HG03045 (cell line): ENCODE measurements around the gene MYH6.
"Not testable (repeated sequence)": the region's sequence is repeated elsewhere in the genome, so short reads cannot be mapped to it uniquely, and the experiment has no call there.

Experiments used
- ATAC-seq: cut with Tn5 transposase; IDR thresholded peaks from one replicate; pipeline ENCODE4 v1.9.1; 2021; ENCODE audit warnings: mild to moderate bottlenecking, moderate library complexity; ENCODE audit not compliant: unreplicated experiment

The MYH6 gene

DNA sequence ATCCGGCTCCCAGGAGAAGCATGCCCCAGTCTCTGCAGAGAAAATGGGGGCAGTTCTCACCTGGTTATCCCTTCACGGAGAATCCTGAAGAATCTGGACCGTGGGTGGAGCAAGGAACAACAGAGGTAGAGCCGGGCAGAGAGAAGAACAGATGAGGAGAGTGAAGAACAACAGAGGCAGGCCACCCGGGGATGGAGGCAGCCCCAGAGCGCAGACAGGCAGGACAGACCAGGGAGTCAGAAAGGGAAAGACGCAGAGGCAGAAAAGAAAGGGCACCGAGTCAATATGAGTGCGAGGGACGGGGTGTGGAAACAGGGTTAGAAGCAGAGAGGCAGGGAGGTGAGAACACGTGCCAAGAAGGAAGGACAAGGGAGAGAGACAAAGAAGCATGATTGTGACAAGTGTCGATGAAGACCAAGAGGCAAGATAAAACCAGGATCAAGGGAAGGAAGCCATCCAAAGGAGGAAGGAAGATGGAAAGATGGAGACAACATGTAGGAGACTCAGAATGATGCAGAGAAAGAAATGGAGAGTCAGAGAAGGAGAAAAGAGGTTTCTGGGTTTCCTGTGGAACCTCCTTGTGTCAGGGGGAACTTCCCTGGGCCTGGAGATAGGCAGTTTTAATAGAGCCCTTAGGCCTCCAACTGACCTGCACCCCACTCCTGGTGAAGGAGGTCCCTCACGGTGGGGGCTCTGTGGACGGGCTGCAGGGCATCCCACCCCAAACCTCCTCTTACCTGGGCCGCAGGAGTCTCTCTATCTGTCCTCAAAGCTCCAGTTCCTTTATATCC is at the start of gene MYH6:
Gene MYH6, minus strand, starts transcription at position 758 of the 791 bp plus-strand sequence. CDS start 1,050 bp downstream, outside the sequence.
- no peak for ATAC-seq

DNA sequence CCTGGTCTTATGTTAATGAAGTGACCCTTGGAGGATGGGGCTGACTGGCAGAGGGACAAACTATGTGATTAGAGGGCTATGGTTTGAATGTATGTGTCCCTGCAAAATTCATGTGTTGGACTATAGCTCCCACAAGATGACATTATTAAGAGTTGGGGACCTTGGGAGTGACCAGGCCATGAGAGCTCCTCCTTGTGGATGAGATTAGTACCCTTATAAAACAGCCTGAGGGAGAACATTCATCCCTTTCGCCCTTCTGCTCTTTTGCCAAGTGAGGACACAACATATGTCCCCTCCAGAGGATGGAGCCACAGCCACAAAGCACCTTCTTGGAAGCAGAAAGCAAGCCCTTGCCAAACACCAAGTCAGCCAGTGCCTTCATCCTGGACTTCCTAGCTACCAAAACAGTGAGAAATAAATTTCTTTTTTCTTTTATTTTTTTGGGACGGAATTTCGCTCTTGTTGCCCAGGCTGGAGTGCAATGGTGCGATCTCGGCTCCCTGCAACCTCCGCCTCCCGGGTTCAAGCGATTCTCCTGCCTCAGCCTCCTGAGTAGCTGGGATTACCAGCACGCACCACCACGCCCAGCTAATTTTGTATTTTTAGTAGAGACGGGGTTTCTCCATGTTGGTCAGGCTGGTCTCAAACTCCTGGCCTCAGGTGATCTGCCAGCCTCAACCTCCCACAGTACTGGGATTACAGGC is 49.0 kb upstream of the MYH6 start:
- not testable (repeated sequence) for ATAC-seq

DNA sequence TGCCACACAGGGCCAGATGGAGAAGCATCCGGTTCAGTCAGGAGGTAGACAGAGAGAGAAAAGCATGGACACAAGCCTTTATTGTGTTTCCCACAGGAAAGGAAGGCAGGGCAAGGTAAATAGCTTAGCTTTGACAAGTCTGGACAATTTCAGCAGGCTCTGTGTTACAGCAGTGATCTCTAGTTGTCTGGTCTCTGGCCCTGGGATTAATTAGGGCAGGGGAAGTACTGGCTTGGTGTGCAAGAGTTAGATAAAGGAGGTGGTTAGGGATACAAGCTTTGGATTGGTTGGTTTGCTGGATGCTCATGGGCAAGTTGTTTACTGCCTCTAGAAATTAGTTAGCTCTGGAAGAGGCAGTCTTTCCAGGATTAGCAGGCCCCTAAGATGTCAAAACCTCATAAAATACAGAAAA is 46.4 kb upstream of the MYH6 start:
- ATAC-seq: no peak

DNA sequence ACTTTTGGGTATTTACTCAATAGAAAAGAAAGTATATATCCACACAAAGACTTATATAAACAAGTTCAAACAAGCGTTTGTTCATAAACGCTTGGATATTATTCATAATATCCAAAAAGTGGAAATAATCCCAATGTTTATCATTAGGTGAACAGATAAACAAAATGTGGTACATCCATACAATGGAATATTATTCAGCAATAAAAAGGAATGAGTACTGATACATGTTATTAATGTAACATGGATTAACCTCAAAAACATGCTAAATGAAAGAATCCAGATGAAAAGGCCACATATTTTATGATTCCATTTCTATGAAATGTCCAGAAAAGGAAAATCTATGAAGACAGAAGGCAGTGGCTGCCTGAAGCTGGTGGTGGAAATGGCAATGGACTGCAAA is 44.2 kb upstream of the MYH6 start:
- no peak for ATAC-seq

DNA sequence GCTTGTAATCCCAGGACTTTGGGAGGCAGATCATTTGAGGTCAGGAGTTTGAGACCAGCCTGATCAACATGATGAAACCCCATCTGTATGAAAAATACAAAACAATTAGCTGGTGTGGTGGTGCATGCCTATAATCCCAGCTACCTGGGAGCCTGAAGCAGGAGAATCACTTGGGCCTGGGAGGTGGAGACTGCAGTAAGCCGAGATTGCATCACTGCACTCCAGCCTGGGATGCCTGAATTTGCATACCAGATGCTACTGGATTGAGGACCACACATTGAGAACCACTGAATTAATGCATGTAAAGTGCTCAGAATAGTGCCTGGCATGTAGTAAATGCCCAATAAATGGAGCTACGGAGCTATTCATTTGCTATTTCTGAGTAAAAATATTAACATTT is 42.3 kb upstream of the MYH6 start:
- ATAC-seq: no peak

DNA sequence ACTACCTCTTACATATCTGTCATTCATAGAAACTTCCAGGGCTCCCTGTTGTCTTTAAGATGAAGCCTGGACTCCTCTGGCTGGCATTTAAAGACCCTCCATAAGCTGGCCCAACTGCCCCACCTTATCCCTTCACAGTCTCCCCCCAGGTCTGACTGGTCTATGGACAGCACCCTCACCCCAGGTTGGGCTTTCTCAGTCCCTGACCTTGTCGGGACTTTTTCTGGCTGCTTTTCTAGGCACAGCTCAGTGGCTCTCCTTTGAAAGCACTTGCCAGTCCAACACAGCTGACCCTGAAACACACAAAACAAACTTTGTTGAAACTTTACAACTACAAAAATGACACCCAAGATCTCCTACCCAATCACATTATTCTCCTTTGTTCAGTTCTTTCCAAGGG is 41.2 kb upstream of the MYH6 start:
- no peak for ATAC-seq

DNA sequence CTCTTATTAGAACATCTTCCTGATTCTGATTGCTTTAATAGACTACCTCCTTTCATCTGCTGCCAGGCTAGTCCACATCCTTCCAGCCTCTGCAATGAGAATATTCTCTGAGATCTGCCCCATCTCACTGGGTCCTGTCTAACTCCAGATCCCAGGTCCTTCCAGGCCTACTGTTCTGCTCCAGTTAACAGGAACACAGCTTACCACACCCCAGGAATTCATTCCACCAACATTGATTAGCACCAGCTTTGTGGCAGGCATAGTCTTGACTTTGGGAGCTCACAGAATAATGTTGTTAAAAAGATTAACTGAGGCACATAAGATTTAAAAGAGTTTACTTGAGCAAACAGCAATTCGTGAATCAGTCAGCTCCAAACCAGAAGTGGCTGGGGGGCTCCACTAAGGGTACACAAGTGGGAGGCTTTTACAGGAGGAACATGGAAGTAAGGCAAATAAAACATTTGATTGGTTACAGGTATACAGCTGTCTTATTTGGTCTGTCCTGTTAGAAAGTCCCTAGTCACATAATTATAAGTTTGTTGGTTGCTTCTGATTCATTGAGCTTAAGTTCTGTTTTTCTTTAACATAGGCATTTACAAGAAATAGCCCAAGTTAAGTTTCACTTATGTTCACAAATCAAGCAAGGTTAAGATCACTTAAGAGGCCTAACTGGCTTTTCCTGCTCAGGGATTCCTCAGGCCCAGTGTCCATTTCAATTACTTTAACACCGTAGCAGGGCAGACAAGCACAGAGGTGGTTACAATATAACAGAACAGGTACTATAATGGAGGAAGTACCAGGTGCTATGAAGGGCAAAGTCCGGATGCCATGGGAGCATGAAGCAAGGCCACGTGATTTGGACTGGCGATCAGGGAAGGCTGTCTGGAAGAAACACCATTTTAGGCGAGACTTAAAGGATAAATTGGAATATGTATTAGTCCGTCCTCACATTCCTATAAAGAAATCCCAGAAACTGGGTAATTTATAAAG is 39.6 kb upstream of the MYH6 start:
- no peak for ATAC-seq

DNA sequence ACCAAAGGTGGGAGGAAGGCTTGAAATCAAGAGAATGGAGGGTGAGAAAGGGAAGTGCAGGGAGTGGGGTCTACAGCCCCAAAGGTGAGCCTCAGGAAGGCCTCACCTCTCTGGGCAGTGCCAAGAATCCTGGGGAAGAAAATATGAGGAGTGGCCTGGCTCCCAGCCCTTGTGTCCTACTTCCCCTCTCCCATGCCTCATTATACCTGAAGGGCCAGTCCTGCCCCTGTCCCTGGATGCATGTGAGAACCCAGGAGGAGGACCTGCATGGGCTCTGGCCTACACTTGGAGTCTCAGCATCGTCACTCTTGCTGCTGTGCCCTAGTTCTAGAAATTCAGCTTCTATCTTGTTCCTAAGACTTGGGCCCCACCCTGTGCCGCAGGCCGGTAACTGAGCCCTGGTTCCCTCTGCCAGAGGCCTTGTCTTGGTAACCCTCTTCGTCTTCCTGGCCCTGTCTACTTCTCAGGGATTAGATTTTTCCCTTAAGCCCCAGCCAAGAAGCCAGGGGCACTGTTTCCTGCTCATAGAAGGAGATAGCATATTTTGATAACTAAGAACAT is 38.3 kb upstream of the MYH6 start:
- ATAC-seq: no peak

DNA sequence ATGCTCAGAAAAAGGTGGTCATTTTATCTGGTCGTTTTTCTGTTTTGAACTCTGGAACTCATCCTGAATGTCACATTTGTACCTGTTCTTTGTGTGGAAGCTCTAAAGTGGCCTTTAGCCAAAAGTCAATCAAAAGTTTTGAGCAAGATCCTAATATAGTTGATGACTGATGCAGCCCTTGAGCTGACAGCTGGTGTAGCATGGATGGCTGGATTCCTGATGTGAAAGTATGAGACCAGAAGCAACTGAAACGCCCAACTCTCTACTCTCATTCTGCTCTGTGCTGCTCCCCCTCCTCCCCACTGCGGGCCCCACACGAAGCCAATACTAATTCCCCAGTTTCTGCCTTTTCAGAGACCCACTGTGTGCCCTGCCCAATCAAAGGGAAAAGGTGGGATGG is 37.7 kb upstream of the MYH6 start:
- ATAC-seq: no peak

DNA sequence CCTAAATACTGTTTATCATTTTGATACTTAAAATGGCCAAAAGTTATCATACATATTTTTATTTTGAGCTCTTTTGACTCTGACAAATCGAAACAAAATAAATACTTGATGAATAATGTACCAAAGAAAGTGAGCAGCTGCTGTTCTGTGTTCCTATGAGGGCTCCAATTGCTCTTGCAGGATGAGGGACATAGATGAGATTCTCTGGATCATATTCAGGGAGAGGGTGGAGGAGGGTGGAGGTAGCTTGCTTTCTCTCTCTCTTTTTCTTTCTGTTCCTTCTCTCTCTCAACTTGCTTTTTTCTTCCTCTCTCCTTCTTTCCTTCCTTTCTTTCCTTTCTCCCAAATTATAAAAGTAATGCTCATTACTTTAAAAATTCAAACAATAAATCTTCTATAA is 36.2 kb upstream of the MYH6 start:
- no peak for ATAC-seq

DNA sequence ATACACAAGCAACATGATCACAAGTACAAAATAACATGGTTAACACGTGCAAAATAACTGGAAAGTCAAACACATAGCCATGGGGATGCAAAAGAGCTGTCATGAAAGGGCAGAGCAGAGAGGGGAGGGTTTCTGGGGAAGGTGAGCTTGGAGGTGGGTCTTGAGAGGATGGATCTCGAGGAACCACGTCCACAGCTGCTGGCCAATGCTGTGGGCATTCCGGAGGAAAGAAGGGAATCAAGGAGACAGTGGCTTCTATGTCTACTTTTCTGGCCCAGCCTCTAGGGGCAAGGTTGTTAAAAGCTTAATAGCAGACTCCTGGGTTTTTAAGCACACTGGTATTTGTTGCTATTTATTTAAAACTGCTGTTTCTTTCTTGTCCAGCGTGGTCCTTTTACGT is 35.8 kb upstream of the MYH6 start:
- ATAC-seq: no peak

DNA sequence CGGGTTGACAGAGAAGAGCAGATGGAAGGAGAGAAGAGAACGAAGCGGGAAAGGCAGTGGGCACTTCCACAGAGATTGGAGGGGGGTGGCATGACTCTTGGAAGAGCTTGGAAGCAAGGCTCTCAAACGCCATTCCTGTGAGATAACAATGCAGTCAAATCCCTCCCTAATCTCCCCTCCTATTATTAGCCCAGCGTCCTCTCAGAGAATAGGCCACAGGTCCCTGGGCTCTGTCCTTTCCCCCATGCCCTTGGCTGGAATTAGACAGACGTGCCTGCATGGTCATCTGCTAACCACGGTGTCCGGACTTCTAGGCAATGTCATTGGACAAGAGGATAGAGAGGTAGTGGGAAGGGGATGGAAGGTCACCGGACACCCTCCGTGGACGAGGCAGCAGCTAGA is 35.3 kb upstream of the MYH6 start:
- ATAC-seq: no peak

DNA sequence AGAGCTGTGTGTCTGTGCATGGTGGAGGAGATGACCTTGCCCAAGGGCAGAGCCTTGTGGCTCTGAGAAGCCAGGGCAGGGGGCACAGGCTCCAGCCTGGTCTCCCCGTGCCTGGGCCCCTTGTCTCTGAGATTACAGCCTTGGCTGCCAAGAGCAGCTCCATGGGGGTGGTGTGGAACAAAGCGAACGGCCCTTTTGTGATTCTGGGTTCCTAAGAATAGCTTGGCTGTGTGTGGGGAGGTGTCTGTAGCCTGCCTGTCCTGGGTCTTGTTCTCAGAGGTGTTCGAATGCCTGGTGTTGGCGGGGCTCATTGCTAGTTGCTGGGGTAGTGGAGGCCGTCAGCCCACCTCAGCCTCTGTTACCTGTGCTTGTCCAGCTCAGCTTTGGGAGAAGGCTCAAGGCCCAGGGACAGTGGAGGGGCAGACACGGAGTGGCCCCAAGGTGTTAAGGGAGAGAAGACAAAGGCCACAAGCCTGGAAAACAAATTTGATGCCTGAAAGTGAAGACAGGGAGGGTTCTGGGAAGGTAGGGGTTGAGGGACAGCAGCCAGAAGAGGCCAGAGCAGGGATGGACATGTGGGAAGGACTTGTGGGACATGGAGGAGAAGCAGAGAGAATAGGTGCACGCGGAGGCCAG is 34.8 kb upstream of the MYH6 start:
- ATAC-seq: no peak

DNA sequence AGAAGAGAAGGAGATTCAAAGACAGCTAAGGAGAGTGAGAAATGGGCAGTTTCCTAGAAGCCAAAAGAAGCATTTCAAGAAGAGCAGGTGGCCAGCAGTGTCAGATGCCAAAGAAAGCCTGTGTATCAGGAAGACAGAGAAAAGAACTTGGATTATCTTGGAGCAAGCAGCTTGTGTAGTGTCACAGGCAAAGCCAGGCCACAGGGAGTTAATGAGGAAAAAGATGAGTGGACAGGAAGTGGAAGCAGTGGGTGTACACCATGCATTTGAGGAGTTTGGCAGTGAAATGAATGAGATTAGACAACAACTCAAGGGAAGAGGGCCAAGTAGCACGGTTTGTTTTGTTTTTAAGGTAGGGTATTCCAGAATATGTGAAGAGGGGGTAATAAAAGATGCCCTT is 33.0 kb upstream of the MYH6 start:
- ATAC-seq: no peak

DNA sequence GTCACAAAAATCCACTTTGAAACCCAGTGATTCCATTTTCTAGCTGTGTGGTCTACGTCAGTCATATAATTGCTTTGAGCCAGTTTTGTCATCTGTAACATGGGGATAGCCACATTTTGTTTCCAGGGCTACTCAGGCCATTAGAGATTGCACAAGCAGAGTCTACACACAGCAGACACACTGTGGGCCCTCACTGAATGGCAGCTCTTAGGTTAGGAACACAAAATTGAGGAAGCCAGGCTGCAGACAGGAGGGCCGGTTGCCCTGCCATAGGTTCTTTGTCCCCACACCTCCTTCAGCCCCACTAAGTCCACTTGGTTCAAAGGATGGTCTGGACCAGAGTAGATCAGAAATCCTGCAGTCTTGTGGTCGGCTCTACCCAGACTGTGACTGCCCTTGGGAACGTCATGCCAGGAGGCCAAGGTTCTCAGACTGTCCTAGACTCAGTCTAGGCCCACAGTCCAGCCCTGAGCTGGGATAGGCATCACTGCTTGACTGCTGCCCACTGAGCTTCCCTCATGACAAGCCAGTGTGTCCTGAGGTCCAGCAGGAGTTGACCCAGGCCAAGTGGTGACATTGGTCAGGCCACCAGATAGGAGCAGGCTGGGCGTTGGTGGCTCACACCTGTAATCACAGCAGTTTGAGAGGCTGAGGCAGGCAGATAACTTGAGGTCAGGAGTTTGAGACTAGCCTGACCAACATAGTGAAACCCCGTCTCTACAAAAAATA is 31.2 kb upstream of the MYH6 start:
- ATAC-seq: no peak

DNA sequence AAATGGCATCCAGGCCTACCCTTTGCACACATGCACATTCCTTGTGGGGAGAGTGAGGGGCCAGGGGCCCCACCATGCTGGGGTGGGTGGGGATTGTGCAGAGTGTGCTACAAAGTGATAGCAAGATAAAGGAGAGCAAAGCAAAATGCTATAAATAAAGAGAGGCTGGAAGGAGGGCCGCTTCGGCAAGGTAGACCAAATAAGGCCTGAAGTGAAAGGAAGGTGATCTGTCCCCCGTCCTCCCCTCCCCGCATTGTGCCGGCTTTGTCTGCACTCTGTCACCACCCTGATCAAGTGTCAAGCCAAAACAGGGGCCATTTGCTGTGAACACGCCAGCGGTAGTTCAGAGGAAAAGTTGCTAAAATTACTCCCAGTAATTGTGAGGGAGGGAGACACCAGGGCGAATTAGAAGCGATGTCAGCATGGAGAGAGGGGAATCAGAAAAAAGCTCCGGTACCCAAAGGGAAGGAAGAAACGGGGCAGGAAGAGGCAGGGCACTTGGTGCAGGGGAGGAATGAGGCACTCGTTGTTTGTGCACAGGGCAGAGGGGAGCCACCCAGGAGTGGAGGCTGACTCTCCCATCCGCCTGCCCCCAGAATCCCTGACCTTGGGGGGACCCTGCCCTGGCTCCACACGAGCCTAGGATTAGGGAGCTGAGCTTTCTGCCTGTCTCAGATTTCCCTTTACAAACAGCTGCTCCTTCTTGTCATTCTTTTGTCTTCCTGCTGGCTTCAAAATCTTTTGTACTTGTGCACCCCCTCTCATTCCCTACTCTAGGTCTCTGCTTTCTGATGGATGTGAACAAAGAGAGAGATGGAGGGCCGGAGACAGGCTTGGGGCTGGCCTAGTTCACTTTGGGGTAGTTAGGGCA is 30.3 kb upstream of the MYH6 start:
- ATAC-seq: no peak

DNA sequence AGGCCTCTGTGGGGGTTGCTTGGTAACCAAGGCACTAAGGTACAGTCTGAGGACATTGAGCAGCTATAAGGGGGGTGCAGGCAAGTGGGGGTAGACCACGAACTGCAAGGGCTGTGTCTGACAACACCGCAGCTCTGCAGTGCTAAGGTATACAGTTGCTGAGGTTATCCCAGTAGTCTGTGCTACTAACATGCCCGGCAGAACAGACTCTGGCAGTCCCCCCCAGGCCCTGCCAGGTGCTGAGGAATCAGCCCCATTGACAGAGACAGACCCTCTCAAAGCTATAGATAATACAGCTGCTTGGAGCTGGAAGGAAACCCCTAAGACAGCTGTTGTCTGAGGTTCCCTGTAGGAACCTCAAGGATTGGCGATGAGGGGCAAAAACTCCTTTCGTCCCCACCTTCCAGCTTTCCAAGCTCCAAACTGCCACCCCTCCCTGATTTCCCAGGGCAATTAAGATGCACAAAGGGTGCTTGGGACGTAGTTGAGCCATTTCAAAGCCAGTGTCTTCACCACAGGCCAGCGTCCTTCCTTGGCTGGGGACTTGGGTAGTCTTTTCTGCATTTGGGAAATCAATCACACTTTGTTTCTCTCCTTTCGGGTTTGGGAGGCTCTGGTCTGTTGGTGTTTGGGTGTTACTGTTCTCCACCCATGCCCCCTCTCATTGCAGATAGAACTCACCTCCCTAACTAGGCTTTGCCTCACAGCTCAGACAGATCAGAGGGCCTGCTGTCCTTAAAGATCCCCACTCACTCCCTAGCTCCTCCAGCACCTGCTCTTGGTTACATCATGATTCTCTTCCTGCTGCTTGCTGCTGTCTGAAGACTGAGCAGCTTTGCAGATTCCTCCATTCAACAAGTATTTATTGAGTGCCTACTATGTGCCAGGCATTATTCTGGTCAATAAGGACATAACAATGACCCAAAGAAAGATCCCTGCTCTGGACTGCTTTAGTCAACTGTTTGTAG is 29.3 kb upstream of the MYH6 start:
- ATAC-seq: no peak
